RWPE2 (cell line): ENCODE data around the gene NEMP1.

Experiments
- ATAC-seq: fragments of 200-7000 bp; cut with Tn5 transposase; 3 replicates; pipeline ENCODE4 v1.9.1; 2021; ENCODE audit warnings: low read depth
- DNase-seq: peaks from one replicate; pipeline ENCODE4 v3.0.0-alpha.2; 2020; ENCODE audit warnings: low spot score
- H3K27ac ChIP-seq: fragments of 450-650 bp; 2 replicates; pipeline ENCODE4 v1.5.1; 2017; ENCODE audit warnings: mild to moderate bottlenecking; ENCODE audit not compliant: poor library complexity, severe bottlenecking
- H3K27me3 ChIP-seq: fragments of 250-450 bp; sonication (Bioruptor Pico); 2 replicates; pipeline ENCODE4 v1.5.1; 2021; ENCODE audit warnings: mild to moderate bottlenecking, moderate library complexity; ENCODE audit not compliant: insufficient read depth, poor library complexity, severe bottlenecking
- H3K36me3 ChIP-seq: fragments of 250-450 bp; sonication (Bioruptor Pico); 2 replicates; pipeline ENCODE4 v1.5.1; 2020; ENCODE audit warnings: low read depth, mild to moderate bottlenecking, moderate library complexity
- H3K4me1 ChIP-seq: fragments of 250-450 bp; sonication (Bioruptor Pico); 2 replicates; pipeline ENCODE4 v1.5.1; 2021; ENCODE audit warnings: mild to moderate bottlenecking, moderate library complexity; ENCODE audit not compliant: insufficient read depth, poor library complexity, severe bottlenecking
- H3K4me3 ChIP-seq: fragments of 250-450 bp; sonication (Bioruptor Pico); 2 replicates; pipeline ENCODE4 v1.5.1; 2021; ENCODE audit warnings: mild to moderate bottlenecking, moderate library complexity; ENCODE audit not compliant: severe bottlenecking
- H3K9me3 ChIP-seq: fragments of 250-450 bp; sonication (Bioruptor Pico); 2 replicates; pipeline ENCODE4 v1.5.1; 2021; ENCODE audit warnings: mild to moderate bottlenecking, moderate library complexity; ENCODE audit not compliant: severe bottlenecking
- CTCF ChIP-seq: fragments of 450-650 bp; IDR thresholded peaks from one replicate; pipeline ENCODE4 v1.5.1; 2017; ENCODE audit warnings: mild to moderate bottlenecking, moderate library complexity; ENCODE audit not compliant: poor library complexity, severe bottlenecking

NEMP1 gene

GRCh38 chr12:57099766-57100165 is 21.2 kb upstream of the NEMP1 start:
- H3K4me3 ChIP-seq = no peak overlapping the region
- DNase-seq (no peak), ATAC-seq (no peak)
- H3K27ac ChIP-seq = no peak overlapping the region
- peaks cover 9% of the 10 kb centered on the region for H3K4me1 ChIP-seq
- H3K36me3 ChIP-seq = peaks cover 50% of the 10 kb centered on the region
- no peaks in the 10 kb centered on the region for H3K9me3 ChIP-seq
- H3K27me3 ChIP-seq = no peaks in the 10 kb centered on the region
- TF ChIP-seq CTCF = no peak

DNA sequence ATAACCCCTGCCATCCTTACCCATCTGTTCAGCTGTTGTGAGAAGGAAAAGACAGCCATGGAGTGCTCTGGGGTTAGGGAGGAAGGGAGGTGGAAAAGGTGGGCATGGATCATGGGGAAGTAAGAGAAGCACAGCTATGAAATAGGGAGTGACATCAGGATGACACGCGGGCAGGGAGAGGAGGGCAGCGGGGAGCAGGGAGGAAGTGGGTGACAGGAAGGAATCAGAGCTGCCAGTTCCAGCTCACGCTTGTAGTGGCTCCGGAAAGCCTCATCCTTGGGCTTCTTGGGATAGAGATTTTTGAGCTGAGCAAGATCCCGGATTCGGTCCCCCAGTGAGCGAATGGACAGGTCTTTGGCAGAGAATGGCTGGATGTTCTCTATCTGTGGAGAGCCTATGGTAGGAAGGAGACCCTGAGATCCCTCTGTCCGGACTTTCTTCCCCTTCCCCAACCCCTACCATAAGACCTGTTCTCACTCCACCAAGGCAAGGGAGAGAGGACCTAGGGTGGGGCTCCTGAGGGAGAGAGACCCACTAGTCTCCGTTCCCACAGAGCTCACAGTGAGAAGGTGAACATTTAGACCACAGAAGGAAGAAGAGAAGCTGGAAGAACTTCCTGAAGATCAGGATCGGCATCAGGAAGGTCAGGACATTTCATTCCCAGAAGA is 20.6 kb upstream of the NEMP1 start:
- Histone ChIP-seq H3K36me3 (peaks cover 49% of the 10 kb centered on the region), H3K9me3 (no peaks in the 10 kb centered on the region), H3K4me3 (no peak overlapping the region), H3K4me1 (peaks cover 13% of the 10 kb centered on the region), H3K27me3 (no peaks in the 10 kb centered on the region), H3K27ac (no peak overlapping the region)
- TF ChIP-seq CTCF = no peak
- no peak for ATAC-seq
- no peak for DNase-seq

- TF ChIP-seq CTCF = no peak
- H3K9me3 ChIP-seq = no peaks in the 10 kb centered on the region
- no peak overlapping the region for H3K4me3 ChIP-seq
- H3K4me1 ChIP-seq = peaks cover 18% of the 10 kb centered on the region
- peaks cover 47% of the 10 kb centered on the region for H3K36me3 ChIP-seq
- H3K27me3 ChIP-seq = no peaks in the 10 kb centered on the region
- no peak overlapping the region for H3K27ac ChIP-seq
- ATAC-seq (no peak), DNase-seq (no peak)
Measured at GRCh38 chr12:57098546-57098945, 20.0 kb upstream of the NEMP1 start.

- no peak overlapping the region for H3K4me3 ChIP-seq
- peak overlapping the region; percentile 61 for H3K27ac ChIP-seq
- peaks cover 20% of the 10 kb centered on the region for H3K4me1 ChIP-seq
- no peaks in the 10 kb centered on the region for H3K27me3 ChIP-seq
- DNase-seq (no peak), ATAC-seq (no peak)
- no peak for TF ChIP-seq CTCF
- no peaks in the 10 kb centered on the region for H3K9me3 ChIP-seq
- H3K36me3 ChIP-seq = peaks cover 49% of the 10 kb centered on the region
Measured at GRCh38 chr12:57097554-57097835, 18.9 kb upstream of the NEMP1 start.

GRCh38 chr12:57096748-57097553 is 18.4 kb upstream of the NEMP1 start:
- Histone ChIP-seq H3K4me1 (peaks cover 20% of the 10 kb centered on the region), H3K9me3 (no peaks in the 10 kb centered on the region)
- no peak for TF ChIP-seq CTCF

More at GRCh38 chr12:57096748-57097553, 18.4 kb upstream of the NEMP1 start:
- ATAC-seq = no peak
- Histone ChIP-seq H3K4me3 (no peak overlapping the region), H3K27me3 (no peaks in the 10 kb centered on the region), H3K36me3 (peaks cover 49% of the 10 kb centered on the region), H3K27ac (peak overlapping the region; percentile 61)
- DNase-seq = no peak
